Measurements from ENCODE around the gene ETF1.

The ETF1 gene

GRCh38 chr5:138528208-138528607, 14.8 kb downstream of the ETF1 start:
- Histone ChIP-seq H3K4me1 (ENCODE audit: control insufficient read depth in 1 of 2, insufficient read depth in 1 of 2, low read depth in 1 of 2, low read length in 1 of 2) (peaks cover 18 to 32% of the 10 kb centered on the region in 2 experiments), H3K27ac (peak overlapping the region; percentile 19), H3K9me3 (no peaks in the 10 kb centered on the region), H3K27me3 (no peaks in the 10 kb centered on the region), H3K36me3 (peaks cover 15% of the 10 kb centered on the region), H3K4me3 (ENCODE audit: low read depth in 1 of 2, low read length in 1 of 2) (no peak overlapping the region)
- TF ChIP-seq, protein P1, sequence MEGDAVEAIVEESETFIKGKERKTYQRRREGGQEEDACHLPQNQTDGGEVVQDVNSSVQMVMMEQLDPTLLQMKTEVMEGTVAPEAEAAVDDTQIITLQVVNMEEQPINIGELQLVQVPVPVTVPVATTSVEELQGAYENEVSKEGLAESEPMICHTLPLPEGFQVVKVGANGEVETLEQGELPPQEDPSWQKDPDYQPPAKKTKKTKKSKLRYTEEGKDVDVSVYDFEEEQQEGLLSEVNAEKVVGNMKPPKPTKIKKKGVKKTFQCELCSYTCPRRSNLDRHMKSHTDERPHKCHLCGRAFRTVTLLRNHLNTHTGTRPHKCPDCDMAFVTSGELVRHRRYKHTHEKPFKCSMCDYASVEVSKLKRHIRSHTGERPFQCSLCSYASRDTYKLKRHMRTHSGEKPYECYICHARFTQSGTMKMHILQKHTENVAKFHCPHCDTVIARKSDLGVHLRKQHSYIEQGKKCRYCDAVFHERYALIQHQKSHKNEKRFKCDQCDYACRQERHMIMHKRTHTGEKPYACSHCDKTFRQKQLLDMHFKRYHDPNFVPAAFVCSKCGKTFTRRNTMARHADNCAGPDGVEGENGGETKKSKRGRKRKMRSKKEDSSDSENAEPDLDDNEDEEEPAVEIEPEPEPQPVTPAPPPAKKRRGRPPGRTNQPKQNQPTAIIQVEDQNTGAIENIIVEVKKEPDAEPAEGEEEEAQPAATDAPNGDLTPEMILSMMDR (IDR thresholded peaks at IDR 0.05), result no peak

DNA sequence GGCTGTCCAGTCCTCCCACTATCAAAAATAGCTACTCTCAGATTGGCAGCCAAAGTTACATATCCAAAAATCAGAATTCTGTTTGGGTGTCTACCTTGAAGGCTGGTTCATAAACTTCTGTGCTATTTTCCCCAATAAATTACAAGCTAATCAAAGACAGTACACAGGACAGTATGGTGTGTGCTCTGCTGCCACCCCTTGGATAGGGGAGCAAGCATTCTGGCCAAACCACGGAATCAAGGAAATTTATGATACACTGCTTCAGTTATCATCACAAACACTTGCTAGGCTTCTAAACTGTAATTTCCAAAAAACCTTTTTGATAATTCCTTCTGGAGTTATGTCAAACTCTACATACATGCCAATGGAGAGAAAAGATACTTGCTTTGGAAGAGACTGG, 15.9 kb downstream of the ETF1 start:
- TF ChIP-seq, protein P1 (IDR thresholded peaks at IDR 0.05), result no peak
- Histone ChIP-seq H3K4me3 (ENCODE audit: low read depth in 1 of 2, low read length in 1 of 2) (no peak overlapping the region), H3K27ac (no peak overlapping the region), H3K9me3 (no peaks in the 10 kb centered on the region), H3K27me3 (no peaks in the 10 kb centered on the region), H3K4me1 (ENCODE audit: control insufficient read depth in 1 of 2, insufficient read depth in 1 of 2, low read depth in 1 of 2, low read length in 1 of 2) (peaks cover 8 to 25% of the 10 kb centered on the region in 2 experiments), H3K36me3 (peaks cover 15% of the 10 kb centered on the region)

GRCh38 chr5:138523406-138523805, 19.6 kb downstream of the ETF1 start:
- Histone ChIP-seq H3K9me3 (no peaks in the 10 kb centered on the region), H3K27ac (no peak overlapping the region), H3K4me3 (ENCODE audit: low read depth in 1 of 2, low read length in 1 of 2) (no peak overlapping the region), H3K36me3 (peaks cover 13% of the 10 kb centered on the region), H3K27me3 (no peaks in the 10 kb centered on the region), H3K4me1 (ENCODE audit: control insufficient read depth in 1 of 2, insufficient read depth in 1 of 2, low read depth in 1 of 2, low read length in 1 of 2) (peaks cover 11 to 28% of the 10 kb centered on the region in 2 experiments)
- TF ChIP-seq, protein P1 (IDR thresholded peaks at IDR 0.05), result no peak

GRCh38 chr5:138520971-138521370, 22.1 kb downstream of the ETF1 start:
- no peak overlapping the region for H3K4me3 ChIP-seq (ENCODE audit: low read depth in 1 of 2, low read length in 1 of 2)
- H3K4me1 ChIP-seq (ENCODE audit: control insufficient read depth in 1 of 2, insufficient read depth in 1 of 2, low read depth in 1 of 2, low read length in 1 of 2), result peaks cover 11 to 28% of the 10 kb centered on the region in 2 experiments
- no peaks in the 10 kb centered on the region for H3K27me3 ChIP-seq
- no peaks in the 10 kb centered on the region for H3K9me3 ChIP-seq
- peak overlapping the region; percentile 53 for H3K27ac ChIP-seq
- H3K36me3 ChIP-seq, result peaks cover 32% of the 10 kb centered on the region
- TF ChIP-seq, protein P1 (IDR thresholded peaks at IDR 0.05), result no peak

- Histone ChIP-seq H3K9me3 (no peaks in the 10 kb centered on the region), H3K36me3 (peaks cover 67% of the 10 kb centered on the region), H3K4me3 (ENCODE audit: low read depth in 1 of 2, low read length in 1 of 2) (no peak overlapping the region), H3K4me1 (ENCODE audit: control insufficient read depth in 1 of 2, insufficient read depth in 1 of 2, low read depth in 1 of 2, low read length in 1 of 2) (peaks cover 11 to 28% of the 10 kb centered on the region in 2 experiments), H3K27me3 (no peaks in the 10 kb centered on the region), H3K27ac (no peak overlapping the region)
- TF ChIP-seq, protein P1 (IDR thresholded peaks at IDR 0.05), result no peak
These were observed 25.6 kb downstream of the ETF1 start for GRCh38 chr5:138517437-138517836.

Measured in neutrophil (primary cell).